NT2/D1 (cell line): ENCODE measurements around the gene KLHDC8A.

Source experiments
- DNase-seq: peaks from one replicate; pipeline ENCODE4 v3.0.0-alpha.2; 2011; ENCODE audit warnings: low read depth, low spot score
- H3K27me3 ChIP-seq: 2 replicates; pipeline ENCODE4 v1.6.0; 2011; ENCODE audit warnings: mild to moderate bottlenecking; ENCODE audit not compliant: insufficient read length, insufficient read depth
- H3K36me3 ChIP-seq: 2 replicates; pipeline ENCODE4 v1.6.1; 2011; ENCODE audit warnings: mild to moderate bottlenecking, low read length, mixed read lengths; ENCODE audit not compliant: insufficient read depth, insufficient read length
- H3K4me1 ChIP-seq: 2 replicates; pipeline ENCODE4 v1.5.1; 2011; ENCODE audit not compliant: insufficient read depth, insufficient read length
- H3K4me3 ChIP-seq: 2 replicates; pipeline ENCODE4 v1.5.1; 2011; ENCODE audit warnings: low read depth; ENCODE audit not compliant: insufficient read length
- H3K9ac ChIP-seq: 2 replicates; pipeline ENCODE4 v1.6.0; 2011; ENCODE audit warnings: low read depth; ENCODE audit not compliant: insufficient read length
- H3K9me3 ChIP-seq: 2 replicates; pipeline ENCODE4 v1.5.1; 2011; ENCODE audit warnings: mild to moderate bottlenecking, low read length; ENCODE audit not compliant: insufficient read depth
- SUZ12 ChIP-seq: IDR thresholded peaks from 2 replicates; pipeline ENCODE4 v1.6.1; 2011; ENCODE audit not compliant: insufficient read length, insufficient read depth; ENCODE audit errors: extremely low read depth
- YY1 ChIP-seq: IDR thresholded peaks from 2 replicates; pipeline ENCODE4 v1.6.1; 2011; ENCODE audit not compliant: insufficient read length, insufficient read depth
- ZNF274 ChIP-seq: IDR thresholded peaks from 2 replicates; pipeline ENCODE4 v1.6.1; 2011; ENCODE audit warnings: mild to moderate bottlenecking, low read depth, low read length

Gene KLHDC8A

DNA sequence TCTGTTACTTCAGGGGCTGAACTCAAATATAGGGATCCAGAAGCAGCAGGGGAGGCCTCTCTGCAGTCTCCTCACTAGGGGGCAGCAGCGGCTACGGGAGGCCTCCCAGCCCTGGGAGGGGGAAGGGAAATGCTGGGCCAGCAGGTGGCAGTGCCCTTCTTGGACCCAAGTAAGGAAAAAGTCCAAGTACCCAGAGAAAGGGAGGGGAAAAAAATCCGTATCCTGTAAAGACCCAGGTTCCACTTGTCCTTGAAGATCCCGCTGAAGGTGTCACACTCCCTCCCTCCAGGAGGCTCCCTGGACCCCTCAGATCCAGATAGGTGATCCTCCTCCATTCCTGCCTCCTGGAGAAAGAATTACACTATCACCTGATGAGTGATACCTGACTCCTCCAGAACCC, 21.0 kb downstream of the KLHDC8A start:
- H3K4me1 ChIP-seq: peaks cover 2% of the 10 kb centered on the region
- no peak overlapping the region for H3K9ac ChIP-seq
- no peaks in the 10 kb centered on the region for H3K36me3 ChIP-seq
- peaks cover 4% of the 10 kb centered on the region for H3K27me3 ChIP-seq
- no peaks in the 10 kb centered on the region for H3K9me3 ChIP-seq
- DNase-seq: peak; percentile 88
- no peak for TF ChIP-seq SUZ12
- no peak for TF ChIP-seq ZNF274
- TF ChIP-seq YY1: no peak
- no peak overlapping the region for H3K4me3 ChIP-seq

GRCh38 chr1:205332015-205332791, 24.5 kb downstream of the KLHDC8A start:
- Histone ChIP-seq H3K9ac (no peak overlapping the region), H3K4me3 (no peak overlapping the region), H3K4me1 (peaks cover 3% of the 10 kb centered on the region), H3K36me3 (no peaks in the 10 kb centered on the region), H3K27me3 (peaks cover 16% of the 10 kb centered on the region), H3K9me3 (no peaks in the 10 kb centered on the region)
- TF ChIP-seq ZNF274 (no peak), SUZ12 (no peak), YY1 (no peak)
- no peak for DNase-seq

DNA sequence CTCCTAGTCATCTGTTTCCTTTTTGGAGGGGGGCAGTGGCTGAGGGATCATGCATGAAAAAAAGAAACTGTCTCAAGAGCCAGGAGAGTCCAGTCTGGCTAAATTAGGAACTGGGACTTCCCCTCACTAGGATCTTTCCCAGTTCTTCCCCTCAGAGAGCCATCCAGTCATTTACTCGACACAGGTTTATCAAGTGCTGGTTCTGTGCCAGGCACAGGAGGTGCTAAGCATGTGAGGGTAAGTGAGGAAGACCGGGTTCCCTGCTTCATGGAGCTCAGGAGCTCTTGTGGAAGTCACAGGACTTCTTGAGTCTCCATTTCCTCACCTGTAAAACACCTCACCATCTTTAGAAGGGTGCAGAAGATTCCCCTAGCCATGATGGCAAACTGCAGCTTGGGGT, 26.6 kb downstream of the KLHDC8A start:
- Histone ChIP-seq H3K27me3 (peaks cover 12% of the 10 kb centered on the region), H3K4me1 (peaks cover 3% of the 10 kb centered on the region), H3K36me3 (no peaks in the 10 kb centered on the region), H3K9me3 (no peaks in the 10 kb centered on the region), H3K9ac (no peak overlapping the region), H3K4me3 (no peak overlapping the region)
- TF ChIP-seq ZNF274 (no peak), YY1 (no peak), SUZ12 (no peak)
- DNase-seq: no peak

DNA sequence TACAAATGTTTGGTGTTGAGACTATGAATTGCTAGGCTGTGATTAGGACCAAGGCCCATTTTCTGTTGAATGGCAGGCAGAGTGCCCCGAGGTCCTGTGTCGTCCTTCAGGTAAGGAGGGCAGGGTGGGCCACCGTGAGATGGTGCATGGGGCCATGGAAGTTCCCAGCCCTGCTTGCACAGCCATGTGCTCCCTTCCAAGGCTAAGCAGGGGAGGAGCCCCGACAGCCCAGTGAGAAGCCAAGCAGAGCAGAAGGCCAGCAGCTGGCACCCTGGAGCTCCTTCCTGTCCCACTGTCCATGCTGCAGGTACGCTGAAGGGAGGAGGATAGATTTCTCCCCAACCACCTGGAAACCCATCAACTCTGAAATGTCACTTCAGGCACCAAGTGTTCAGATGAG, 27.0 kb downstream of the KLHDC8A start:
- H3K27me3 ChIP-seq: peaks cover 12% of the 10 kb centered on the region
- peaks cover 8% of the 10 kb centered on the region for H3K4me1 ChIP-seq
- TF ChIP-seq SUZ12: no peak
- no peak for TF ChIP-seq ZNF274
- no peak for TF ChIP-seq YY1
- H3K4me3 ChIP-seq: no peak overlapping the region
- no peak for DNase-seq
- H3K9me3 ChIP-seq: no peaks in the 10 kb centered on the region
- H3K9ac ChIP-seq: no peak overlapping the region
- H3K36me3 ChIP-seq: no peaks in the 10 kb centered on the region

DNA sequence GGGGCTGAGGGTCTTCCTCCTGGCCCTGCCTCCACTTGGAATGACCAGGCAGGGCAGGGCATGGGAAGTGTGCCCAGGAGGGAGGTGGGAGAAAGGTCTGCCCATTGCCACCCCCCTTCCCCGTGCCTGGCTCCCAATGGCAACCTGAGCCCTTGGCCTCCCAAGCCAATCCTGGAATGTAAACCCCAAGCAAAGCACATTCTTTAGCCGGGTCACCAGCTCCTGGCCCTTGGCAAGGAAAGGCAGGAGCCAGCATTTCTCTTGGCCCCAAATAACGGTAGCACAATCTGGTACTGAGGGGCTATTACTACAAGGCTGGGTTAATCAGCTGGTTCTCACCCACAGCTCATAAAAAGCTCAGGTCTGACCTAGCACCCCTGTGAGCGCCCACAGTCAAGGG, 28.2 kb downstream of the KLHDC8A start:
- Histone ChIP-seq H3K4me3 (no peak overlapping the region), H3K4me1 (peaks cover 9% of the 10 kb centered on the region), H3K9me3 (no peaks in the 10 kb centered on the region), H3K9ac (no peak overlapping the region), H3K27me3 (peaks cover 12% of the 10 kb centered on the region), H3K36me3 (no peaks in the 10 kb centered on the region)
- DNase-seq: no peak
- no peak for TF ChIP-seq ZNF274
- TF ChIP-seq YY1: no peak
- no peak for TF ChIP-seq SUZ12

- no peak for DNase-seq
- no peaks in the 10 kb centered on the region for H3K36me3 ChIP-seq
- H3K27me3 ChIP-seq: peaks cover 12% of the 10 kb centered on the region
- H3K9me3 ChIP-seq: no peaks in the 10 kb centered on the region
- peaks cover 11% of the 10 kb centered on the region for H3K4me1 ChIP-seq
- no peak overlapping the region for H3K9ac ChIP-seq
- H3K4me3 ChIP-seq: no peak overlapping the region
- no peak for TF ChIP-seq SUZ12
- no peak for TF ChIP-seq YY1
- TF ChIP-seq ZNF274: no peak
Observed at GRCh38 chr1:205326812-205327466, 29.8 kb downstream of the KLHDC8A start.

DNA sequence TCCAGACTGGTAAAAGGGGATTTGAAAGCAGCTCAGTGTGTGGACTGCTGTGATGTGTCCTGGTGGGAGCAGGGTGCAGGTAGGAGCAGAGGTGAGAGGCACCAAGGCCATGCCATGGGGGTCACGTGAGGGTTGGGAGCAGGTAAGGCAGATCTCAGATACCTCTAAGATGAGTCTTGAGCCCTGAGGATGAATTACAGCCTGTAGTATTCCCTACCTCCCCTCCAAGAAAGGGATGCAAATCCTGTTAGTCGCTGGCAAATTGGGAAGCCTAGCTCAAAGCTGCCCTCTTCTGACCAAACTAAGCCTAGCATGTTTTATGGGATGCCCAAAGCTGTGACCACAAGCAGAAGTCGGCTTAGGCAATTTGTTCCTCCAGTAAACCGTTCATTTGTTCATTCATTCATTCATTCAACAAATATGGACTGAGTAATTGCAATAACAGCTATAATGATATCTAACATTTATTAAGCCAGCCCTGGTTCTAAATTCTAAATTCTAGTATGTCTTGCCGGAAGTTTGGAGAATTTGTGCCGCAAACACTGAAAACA, 31.3 kb downstream of the KLHDC8A start:
- peak; percentile 93 for DNase-seq
- Histone ChIP-seq H3K27me3 (peaks cover 9% of the 10 kb centered on the region), H3K4me3 (no peak overlapping the region), H3K36me3 (peaks cover 7% of the 10 kb centered on the region), H3K9me3 (no peaks in the 10 kb centered on the region), H3K4me1 (peaks cover 12% of the 10 kb centered on the region), H3K9ac (no peak overlapping the region)
- TF ChIP-seq SUZ12 (no peak), YY1 (no peak), ZNF274 (no peak)
